Measurements from ENCODE around the gene GIGYF2. TPM values are rescaled to one million over a fixed set of nuclear protein-coding genes. Genes with fewer than 3 reads are reported as not detected.
"Not testable (repeated sequence)": the region's sequence is repeated elsewhere in the genome, so short reads cannot be mapped to it uniquely, and the experiment has no call there.

The GIGYF2 gene
- total RNA-seq, 1 donor, result 63.9 TPM

DNA sequence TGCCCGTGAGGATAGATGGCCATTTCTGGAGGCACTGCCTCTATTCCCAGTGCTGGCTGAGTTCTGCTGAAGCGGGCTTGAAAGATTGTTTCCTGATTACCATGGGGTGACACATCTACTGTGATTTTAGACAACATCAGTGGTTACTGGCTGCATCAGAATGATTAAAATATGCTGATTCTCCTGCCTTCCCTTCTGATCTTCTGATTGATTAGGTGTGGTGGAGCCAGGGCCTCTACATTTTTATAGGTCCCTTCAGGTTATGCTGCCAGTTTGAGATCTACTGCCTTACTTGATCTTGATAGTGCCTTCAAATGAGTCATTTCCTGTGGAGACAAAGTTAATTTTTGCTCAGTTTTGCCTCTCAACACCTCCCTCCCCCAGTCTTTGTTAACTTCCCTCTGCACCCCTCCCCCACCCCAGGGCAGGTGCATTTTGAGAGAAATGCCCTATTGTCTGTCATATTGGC, 141.3 kb downstream of the GIGYF2 start:
- no peak overlapping the region for H3K4me3 ChIP-seq (ENCODE audit: low read depth, low read length)
- peak; percentile 35 for DNase-seq (ENCODE audit: low read depth)
- no peak for TF ChIP-seq CTCF (IDR thresholded peaks at IDR 0.05; ENCODE audit: insufficient read depth, low read depth, low read length)

DNA sequence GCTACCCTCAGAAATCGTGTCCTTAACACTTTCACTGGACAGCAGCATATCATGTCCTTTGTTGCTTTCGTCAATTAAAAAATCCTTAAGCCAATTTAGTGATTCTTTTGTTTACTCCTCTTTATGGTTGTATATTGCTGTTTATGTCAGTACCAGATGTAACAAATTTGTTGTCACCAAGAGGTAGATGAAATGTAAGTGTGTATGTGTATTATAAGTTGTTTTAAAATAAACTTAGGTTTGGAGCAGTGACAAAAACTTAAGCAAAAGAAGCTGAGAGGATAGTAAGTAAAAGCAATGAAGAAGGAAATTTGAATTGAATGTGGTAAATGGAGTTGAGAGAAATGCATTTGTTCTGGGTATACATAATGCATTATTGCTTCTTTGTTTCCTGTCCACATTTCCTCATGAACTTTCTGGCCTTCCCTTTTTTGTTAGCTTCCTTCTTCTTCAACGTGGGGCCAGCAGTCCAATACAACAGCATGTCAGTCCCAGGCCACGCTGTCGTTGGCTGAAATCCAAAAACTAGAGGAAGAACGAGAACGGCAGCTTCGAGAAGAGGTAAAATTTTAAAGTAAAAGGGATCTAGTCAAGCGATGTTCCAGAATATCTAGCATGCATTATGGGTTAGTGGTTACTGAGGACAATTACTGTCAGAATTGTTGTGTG, 142.4 kb downstream of the GIGYF2 start:
- no peak overlapping the region for H3K4me3 ChIP-seq (ENCODE audit: low read depth, low read length)
- no peak for DNase-seq (ENCODE audit: low read depth)
- no peak for TF ChIP-seq CTCF (IDR thresholded peaks at IDR 0.05; ENCODE audit: insufficient read depth, low read depth, low read length)

DNA sequence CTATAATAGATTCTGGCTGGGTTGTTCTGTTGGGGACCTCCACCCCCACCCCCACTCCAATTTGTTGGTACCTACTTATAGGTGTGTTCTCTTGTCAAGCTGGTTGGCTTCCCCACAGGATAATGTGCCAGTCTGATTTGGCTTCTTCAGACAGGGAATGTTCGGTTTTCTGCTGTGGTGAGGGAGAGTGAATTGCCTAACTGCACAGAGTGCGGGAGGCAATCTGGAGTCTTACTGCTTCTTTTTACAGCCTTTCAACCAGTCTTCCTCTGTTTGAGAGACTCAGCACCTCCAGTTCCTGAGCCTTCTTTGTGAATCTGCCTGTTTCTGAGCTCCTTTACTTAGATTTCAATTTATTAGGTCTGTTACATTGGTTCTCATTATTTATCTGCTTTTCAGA, 145.6 kb downstream of the GIGYF2 start:
- H3K4me3 ChIP-seq (ENCODE audit: low read depth, low read length), result no peak overlapping the region
- peak; percentile 51 for DNase-seq (ENCODE audit: low read depth)
- no peak for TF ChIP-seq CTCF (IDR thresholded peaks at IDR 0.05; ENCODE audit: insufficient read depth, low read depth, low read length)

DNA sequence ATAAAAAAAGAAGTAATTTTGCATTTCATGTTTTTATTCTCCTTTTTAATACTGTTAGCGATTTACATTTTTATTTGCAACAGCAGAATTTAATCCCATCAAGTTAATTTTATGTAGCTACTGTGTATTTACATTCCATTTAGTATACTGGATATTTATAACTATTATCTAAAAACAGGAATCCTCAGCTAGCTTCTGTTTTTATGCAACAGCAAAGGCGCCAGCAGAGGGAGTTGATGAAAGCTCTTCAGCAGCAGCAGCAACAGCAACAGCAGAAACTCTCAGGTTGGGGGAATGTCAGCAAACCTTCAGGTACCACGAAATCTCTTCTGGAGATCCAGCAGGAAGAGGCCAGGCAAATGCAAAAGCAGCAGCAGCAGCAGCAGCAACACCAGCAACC, 146.7 kb downstream of the GIGYF2 start:
- no peak overlapping the region for H3K4me3 ChIP-seq (ENCODE audit: low read depth, low read length)
- peak; percentile 34 for DNase-seq (ENCODE audit: low read depth)
- TF ChIP-seq CTCF (IDR thresholded peaks at IDR 0.05; ENCODE audit: insufficient read depth, low read depth, low read length), result peak; percentile 37

DNA sequence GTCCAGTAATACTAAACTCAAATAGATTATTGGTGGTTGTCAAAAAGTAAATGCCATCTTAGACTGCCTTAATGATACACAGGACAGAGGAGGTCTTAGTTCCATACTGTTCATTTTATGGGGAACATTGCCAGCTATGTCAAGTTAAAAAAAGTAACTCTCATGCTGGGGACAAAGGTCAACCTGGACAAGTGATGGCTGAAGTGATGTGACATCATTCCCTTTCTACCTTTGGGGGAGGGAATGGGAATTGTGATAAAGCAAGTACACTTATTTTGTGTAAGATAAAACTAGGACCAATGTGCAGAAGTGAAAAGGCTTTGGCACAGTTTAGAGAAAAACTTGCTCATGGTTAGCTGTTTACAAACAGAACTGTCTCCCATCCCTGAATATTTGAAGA, 148.9 kb downstream of the GIGYF2 start:
- TF ChIP-seq CTCF (IDR thresholded peaks at IDR 0.05; ENCODE audit: insufficient read depth, low read depth, low read length), result no peak
- DNase-seq (ENCODE audit: low read depth), result no peak
- no peak overlapping the region for H3K4me3 ChIP-seq (ENCODE audit: low read depth, low read length)

DNA sequence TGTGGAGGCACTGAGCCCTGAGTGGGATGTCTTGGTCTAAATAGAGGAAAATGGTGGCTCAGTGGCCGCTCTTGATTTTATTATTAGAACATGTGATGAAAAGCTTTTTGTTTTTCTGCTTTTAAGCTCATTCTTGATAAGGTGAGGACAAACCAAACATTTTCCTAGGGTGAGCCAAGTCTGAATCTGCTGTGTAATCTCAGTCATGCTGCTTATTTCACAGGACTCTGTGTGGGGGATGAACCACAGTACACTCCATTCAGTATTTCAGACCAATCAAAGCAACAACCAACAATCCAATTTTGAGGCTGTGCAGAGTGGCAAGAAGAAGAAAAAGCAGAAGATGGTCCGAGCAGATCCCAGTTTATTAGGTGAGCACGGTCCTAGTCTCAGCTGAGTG, 152.9 kb downstream of the GIGYF2 start:
- no peak for TF ChIP-seq CTCF (IDR thresholded peaks at IDR 0.05; ENCODE audit: insufficient read depth, low read depth, low read length)
- DNase-seq (ENCODE audit: low read depth), result no peak
- H3K4me3 ChIP-seq (ENCODE audit: low read depth, low read length), result no peak overlapping the region

DNA sequence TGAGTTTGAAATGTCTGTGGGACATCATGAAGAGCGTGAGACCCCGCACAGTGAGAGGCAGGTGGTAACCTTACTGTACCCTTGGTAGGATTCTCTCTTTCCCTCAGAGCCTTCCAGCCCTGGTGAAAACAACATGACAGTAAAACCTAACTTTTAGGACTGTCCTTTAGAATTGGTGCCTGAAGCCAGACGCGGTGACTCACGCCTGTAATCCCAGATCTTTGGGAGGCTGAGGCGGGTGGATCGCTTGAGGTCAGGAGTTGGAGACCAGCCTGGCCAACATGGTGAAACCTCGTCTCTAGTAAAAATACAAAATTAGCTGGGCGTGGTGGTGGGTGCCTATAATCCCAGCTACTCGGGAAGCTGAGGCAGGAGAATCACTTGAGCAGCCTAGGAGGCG, 154.9 kb downstream of the GIGYF2 start:
- not testable (repeated sequence) for H3K4me3 ChIP-seq (ENCODE audit: low read depth, low read length)
- DNase-seq (ENCODE audit: low read depth), result peak; percentile 28

Data from fibroblast of villous mesenchyme (primary cell).